Common myeloid progenitor, CD34-positive (primary cell): Measurements from ENCODE around the gene TMBIM6.

ENCODE experiments used
- CTCF ChIA-PET: fragments of 350-600 bp; sonication (Branson Sonifier 250); formaldehyde crosslinking; loops from one replicate; lab custom pipeline; 2021; ENCODE audit warnings: antibody characterized with exemption; lab: Charles Lee
- POLR2A ChIA-PET: fragments of 350-600 bp; sonication (Branson Sonifier 250); formaldehyde crosslinking; loops from one replicate; lab custom pipeline; 2021; ENCODE audit warnings: antibody characterized with exemption; lab: Charles Lee
- DNase-seq, 3 donors: peaks; one replicate each; pipeline versions ENCODE4 v3.0.0 to v3.0.0-alpha.2; 2013
- H3K27ac ChIP-seq, 2 experiments: 1 replicate in 1 of 2; 2 replicates in 1 of 2; pipeline ENCODE4 v1.7.0; 2013; ENCODE audit warnings: inconsistent platforms in 2 of 2, low read length in 2 of 2, mild to moderate bottlenecking in 2 of 2, low read depth in 1 of 2, moderate library complexity in 1 of 2; ENCODE audit not compliant: severe bottlenecking in 2 of 2, insufficient read depth in 1 of 2, poor library complexity in 1 of 2
- H3K27me3 ChIP-seq, 5 experiments: replicated peaks in 2 of 5; 1 replicate in 3 of 5; 2 replicates in 2 of 5; pipeline versions ENCODE4 v1.6.1 to v1.7.0; 2013; ENCODE audit warnings: low read length in 4 of 5, mild to moderate bottlenecking in 2 of 5, moderate library complexity in 2 of 5, inconsistent platforms in 1 of 5; ENCODE audit not compliant: insufficient read depth in 5 of 5, control insufficient read depth in 4 of 5
- H3K36me3 ChIP-seq, 4 experiments: 1 replicate in 2 of 4; 2 replicates in 2 of 4; pipeline versions ENCODE4 v1.6.1 to v1.7.0; 2013; ENCODE audit warnings: low read length in 3 of 4, control low read depth in 1 of 4, mild to moderate bottlenecking in 1 of 4; ENCODE audit not compliant: control insufficient read depth in 4 of 4, insufficient read depth in 4 of 4
- H3K4me1 ChIP-seq, 4 experiments: 1 replicate in 3 of 4; 2 replicates in 1 of 4; pipeline versions ENCODE4 v1.6.1 to v1.7.1; 2013; ENCODE audit warnings: low read length in 3 of 4, mild to moderate bottlenecking in 3 of 4, control low read depth in 1 of 4, inconsistent platforms in 1 of 4, moderate library complexity in 1 of 4; ENCODE audit not compliant: control insufficient read depth in 4 of 4, insufficient read depth in 4 of 4; ENCODE audit errors: control extremely low read depth in 1 of 4
- H3K4me3 ChIP-seq, 7 experiments: 1 replicate in 4 of 7; 2 replicates in 3 of 7; pipeline versions ENCODE4 v1.5.1 to v1.7.0; 2013; ENCODE audit warnings: mild to moderate bottlenecking in 7 of 7, low read length in 6 of 7, moderate library complexity in 6 of 7, inconsistent platforms in 2 of 7, low read depth in 2 of 7, control low read depth in 1 of 7; ENCODE audit not compliant: insufficient read depth in 4 of 7, control insufficient read depth in 1 of 7; ENCODE audit errors: extremely low read depth in 1 of 7
- H3K9me3 ChIP-seq, 5 experiments: 1 replicate in 4 of 5; 2 replicates in 1 of 5; pipeline versions ENCODE4 v1.6.1 to v1.7.1; 2013; ENCODE audit warnings: low read length in 4 of 5, mild to moderate bottlenecking in 2 of 5, inconsistent platforms in 1 of 5, low read depth in 1 of 5, moderate library complexity in 1 of 5; ENCODE audit not compliant: control insufficient read depth in 4 of 5, insufficient read depth in 2 of 5; ENCODE audit errors: control extremely low read depth in 1 of 5
- WGBS: methylation state at CpG from one replicate; pipeline ENCODE4 v1.1.5; 2013; ENCODE audit not compliant: insufficient coverage; 5-methylcytosine and 5-hydroxymethylcytosine counted together

TMBIM6 gene

DNA sequence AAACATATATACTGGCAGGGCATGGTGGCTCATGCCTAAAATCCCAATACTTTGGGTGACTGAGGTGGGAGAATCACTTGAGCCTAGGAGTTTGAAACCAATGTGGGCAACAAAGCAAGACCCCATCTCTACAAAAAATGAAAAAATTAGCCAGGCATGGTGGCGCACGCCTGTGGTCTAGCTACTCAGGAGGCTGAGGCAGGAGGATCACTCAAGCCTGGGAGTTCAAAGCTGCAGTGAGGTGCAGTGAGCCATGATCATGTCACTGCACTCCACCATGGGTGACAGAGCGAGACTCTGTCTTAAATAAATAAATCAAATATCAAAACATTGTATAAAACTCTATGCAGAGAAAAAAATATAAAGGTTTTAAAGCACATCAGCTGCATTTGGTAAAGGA lies 39.3 kb upstream of the TMBIM6 start:
- H3K36me3 ChIP-seq = no peaks in the 10 kb centered on the region
- no peak overlapping the region for H3K4me3 ChIP-seq
- H3K4me1 ChIP-seq = peaks cover 29 to 59% (median 52%) of the 10 kb centered on the region in 4 experiments
- ChIA-PET POLR2A (no interaction called here), CTCF (interaction anchor here (6.8 to 27.1 kb wide), 3 partner anchors 13 to 53 kb away, joined by 56 to 929 read pairs (median 102); no protein-coding TSS in a partner anchor)
- no peak overlapping the region for H3K27ac ChIP-seq
- WGBS = 100% methylated on average over 2 of the region's 3 CpGs
- no peak for DNase-seq
- H3K27me3 ChIP-seq = no peaks in the 10 kb centered on the region
- H3K9me3 ChIP-seq = no peaks in the 10 kb centered on the region

DNA sequence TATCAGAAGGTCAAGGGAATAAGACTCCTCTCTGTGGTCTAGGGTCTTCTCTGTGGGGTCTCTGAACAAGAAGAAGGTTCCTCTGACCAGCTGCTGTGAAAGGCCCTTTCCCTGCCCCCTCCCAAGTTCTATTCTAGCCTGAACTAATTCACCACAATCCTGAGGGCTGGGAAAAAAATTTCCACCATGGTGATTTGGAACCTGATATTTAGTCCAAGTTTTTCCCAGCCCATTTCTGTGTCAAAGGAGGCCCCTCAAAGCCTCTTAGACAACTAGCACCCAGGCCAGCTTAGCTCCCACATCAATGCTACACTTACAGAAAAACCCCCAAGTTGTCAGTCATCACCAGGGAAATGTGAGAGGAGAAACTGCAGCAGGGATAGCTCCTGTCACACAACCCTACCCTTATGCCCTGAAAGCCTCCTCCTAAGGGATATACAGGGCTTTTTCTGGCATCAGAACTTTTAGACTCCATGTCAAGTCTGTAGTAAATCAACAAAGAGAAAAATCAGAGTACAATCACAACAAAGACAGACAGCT lies 38.6 kb upstream of the TMBIM6 start:
- no peaks in the 10 kb centered on the region for H3K27me3 ChIP-seq
- no peaks in the 10 kb centered on the region for H3K9me3 ChIP-seq
- ChIA-PET CTCF (interaction anchor here (0.8 to 27.1 kb wide), 7 partner anchors 12 to 136 kb away, joined by 3 to 929 read pairs (median 28); no protein-coding TSS in a partner anchor), POLR2A (interaction anchor here (0.8 to 2.4 kb wide), 5 partner anchors 29 to 66 kb away, joined by 3 to 12 read pairs (median 4); no protein-coding TSS in a partner anchor)
- H3K36me3 ChIP-seq = no peaks in the 10 kb centered on the region
- H3K4me1 ChIP-seq = peaks cover 29 to 60% (median 52%) of the 10 kb centered on the region in 4 experiments
- no peak overlapping the region for H3K27ac ChIP-seq
- no peak overlapping the region for H3K4me3 ChIP-seq
- DNase-seq = no peak

- DNase-seq = peak; percentile 65 to 93 (median 93)
- CTCF ChIA-PET = interaction anchor here (0.7 to 27.1 kb wide), 9 partner anchors 9 to 61 kb away, joined by 3 to 929 read pairs (median 4); no protein-coding TSS in a partner anchor
- H3K36me3 ChIP-seq = no peaks in the 10 kb centered on the region
- H3K4me1 ChIP-seq = peaks cover 21 to 57% (median 45%) of the 10 kb centered on the region in 4 experiments
- 0% methylated on average over 1 of the region's 3 CpGs for WGBS
- no peak overlapping the region for H3K27ac ChIP-seq
- no peaks in the 10 kb centered on the region for H3K9me3 ChIP-seq
- POLR2A ChIA-PET = interaction anchor here (0.5 to 2.4 kb wide), 10 partner anchors 11 to 67 kb away, joined by 3 to 12 read pairs (median 4); no protein-coding TSS in a partner anchor
- no peaks in the 10 kb centered on the region for H3K27me3 ChIP-seq
- peak overlapping the region in 1 of 7 experiments; percentile 1 for H3K4me3 ChIP-seq
Observed at GRCh38 chr12:49703647-49704137, 37.7 kb upstream of the TMBIM6 start.

DNA sequence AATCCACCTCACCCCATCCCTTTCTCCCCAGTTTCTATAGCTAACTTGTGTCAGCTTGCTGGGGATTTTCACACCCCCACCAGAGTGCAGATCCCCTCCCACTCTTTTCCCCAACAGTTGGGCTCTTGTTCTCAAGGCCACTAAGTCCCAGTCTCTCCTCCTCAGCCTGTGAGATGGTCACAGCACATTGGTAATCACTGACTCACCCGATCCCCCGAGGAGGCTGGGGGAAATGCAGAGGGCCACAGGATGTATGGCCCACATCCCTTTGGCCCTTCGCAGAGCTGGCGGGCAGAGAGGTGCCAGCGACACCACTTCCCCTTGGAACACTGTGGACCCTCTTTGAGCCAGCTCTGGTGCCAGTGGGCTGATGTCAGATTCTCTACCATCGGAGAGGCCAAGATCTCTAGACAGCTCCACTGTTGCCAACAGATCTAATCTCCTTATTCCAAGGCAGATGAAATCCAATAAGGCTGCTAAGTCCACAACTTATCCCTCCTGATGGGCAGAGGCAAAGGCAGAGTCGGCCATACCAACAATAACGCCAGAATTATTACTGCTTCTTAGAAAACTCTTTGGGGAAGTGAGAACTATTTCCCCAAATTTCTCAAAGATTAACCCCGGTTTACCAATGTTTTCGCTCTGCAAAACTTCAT lies 35.8 kb upstream of the TMBIM6 start:
- no peaks in the 10 kb centered on the region for H3K9me3 ChIP-seq
- no peaks in the 10 kb centered on the region for H3K27me3 ChIP-seq
- H3K36me3 ChIP-seq = no peaks in the 10 kb centered on the region
- no peak overlapping the region for H3K27ac ChIP-seq
- peak overlapping the region in 6 of 7 experiments; percentile 46 to 86 (median 74) for H3K4me3 ChIP-seq
- H3K4me1 ChIP-seq = peaks cover 9 to 44% (median 35%) of the 10 kb centered on the region in 4 experiments
- peak in 2 of 3 donors; percentile 50 to 61 for DNase-seq
- 21% methylated on average over 10 of the region's 10 CpGs for WGBS
- POLR2A ChIA-PET = interaction anchor here (0.7 to 1.4 kb wide), 5 partner anchors 32 to 131 kb away, joined by 3 to 7 read pairs (median 4); partner anchors contain the start of gene TMBIM6
- CTCF ChIA-PET = interaction anchor here (0.9 to 27.1 kb wide), 8 partner anchors 8 to 82 kb away, joined by 3 to 929 read pairs (median 18); partner anchors contain the start of gene PRPF40B

- H3K27me3 ChIP-seq = no peaks in the 10 kb centered on the region
- no peaks in the 10 kb centered on the region for H3K9me3 ChIP-seq
- H3K4me3 ChIP-seq = peak overlapping the region; percentile 60 to 86 (median 78)
- under 1% methylated on average over 31 of the region's 43 CpGs for WGBS
- CTCF ChIA-PET = interaction anchor here (0.6 to 27.1 kb wide), 6 partner anchors 10 to 58 kb away, joined by 3 to 929 read pairs (median 42); no protein-coding TSS in a partner anchor
- peak overlapping the region in 1 of 2 experiments; percentile 63 for H3K27ac ChIP-seq
- H3K4me1 ChIP-seq = peaks cover 9 to 44% (median 35%) of the 10 kb centered on the region in 4 experiments
- H3K36me3 ChIP-seq = no peaks in the 10 kb centered on the region
- POLR2A ChIA-PET = interaction anchor here (0.7 to 1.4 kb wide), 11 partner anchors 8 to 130 kb away, joined by 3 to 7 read pairs (median 4); partner anchors contain the start of gene TMBIM6
- DNase-seq = peak in 2 of 3 donors; percentile 32 to 35
Observed at GRCh38 chr12:49706351-49707127, 34.8 kb upstream of the TMBIM6 start.

DNA sequence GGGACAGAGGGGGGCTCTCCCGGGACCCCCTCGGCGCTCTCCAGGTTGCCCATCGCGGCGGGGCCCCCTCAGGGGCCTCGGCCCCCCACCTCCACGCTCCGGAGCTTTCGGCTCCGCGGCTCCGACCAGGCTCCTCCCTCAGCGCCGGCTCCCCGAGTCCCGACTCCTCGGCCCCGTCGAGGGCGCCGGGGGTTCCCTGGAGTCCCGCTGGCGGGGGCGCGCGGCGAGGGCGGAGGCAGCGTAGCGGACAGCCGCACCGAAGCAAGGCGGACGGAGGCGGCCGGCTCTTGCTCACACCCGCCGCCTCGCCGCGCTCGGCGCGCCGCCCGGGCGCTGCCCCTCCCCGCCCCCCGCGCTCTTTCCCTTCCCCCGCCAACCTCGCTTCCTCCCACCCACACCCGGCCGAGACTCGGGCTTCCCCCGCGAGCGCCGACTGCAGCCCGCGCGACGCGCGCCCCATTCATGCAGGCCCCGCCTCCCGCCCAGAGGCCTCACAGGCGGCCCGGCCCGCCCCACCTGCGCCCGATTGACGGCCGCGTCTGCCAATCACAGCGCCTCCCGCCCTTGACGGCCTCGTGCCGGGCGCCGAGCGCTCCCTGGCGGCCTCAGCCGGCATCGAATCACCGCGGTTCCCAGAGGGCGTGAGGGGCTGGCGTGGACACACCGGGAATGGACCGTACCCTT lies 34.1 kb upstream of the TMBIM6 start, which contains the start of gene FMNL3:
Gene FMNL3 (minus strand): TSS at position 278 of the 684 bp plus-strand sequence. CDS start 225 bp downstream, at position 53.
- ChIA-PET CTCF (interaction anchor here (0.6 to 27.1 kb wide), 9 partner anchors 10 to 131 kb away, joined by 3 to 929 read pairs (median 9); no protein-coding TSS in a partner anchor), POLR2A (interaction anchor here (0.9 to 1.4 kb wide), 10 partner anchors 9 to 62 kb away, joined by 3 to 7 read pairs (median 4); partner anchors contain the start of gene TMBIM6)
- peak within 1 kb of the TSS; percentile 60 to 86 (median 78) for H3K4me3 ChIP-seq
- peaks cover 9 to 44% (median 35%) of the 10 kb centered on the region in 4 experiments for H3K4me1 ChIP-seq
- DNase-seq = peak; percentile 95 to 98 (median 98)
- peaks cover 0 to 2% (median 0%) of the 10 kb centered on the region in 5 experiments for H3K27me3 ChIP-seq
- 0% methylated on average over 66 of the region's 93 CpGs for WGBS
- peak within 1 kb of the TSS in 1 of 2 experiments; percentile 63 for H3K27ac ChIP-seq
- H3K9me3 ChIP-seq = no peaks in the 10 kb centered on the region
- H3K36me3 ChIP-seq = no peaks in the 10 kb centered on the region
